HG03159 (cell line): ENCODE measurements around the gene OR2T27.
"Not testable (repeated sequence)": the region's sequence is repeated elsewhere in the genome, so short reads cannot be mapped to it uniquely, and the experiment has no call there.

ENCODE experiments used
- ATAC-seq: cut with Tn5 transposase; IDR thresholded peaks from one replicate; pipeline ENCODE4 v1.9.1; 2021; ENCODE audit warnings: mild to moderate bottlenecking, moderate library complexity; ENCODE audit not compliant: unreplicated experiment

The OR2T27 gene

GRCh38 chr1:248641583-248641982 is 13.7 kb downstream of the OR2T27 start:
- peak; percentile 7 for ATAC-seq

- peak; percentile 50 for ATAC-seq
These were observed 14.4 kb downstream of the OR2T27 start for GRCh38 chr1:248640906-248641305.

GRCh38 chr1:248639652-248640051 is 15.7 kb downstream of the OR2T27 start:
- ATAC-seq, result peak; percentile 27

- ATAC-seq, result not testable (repeated sequence)
These were observed 18.7 kb downstream of the OR2T27 start for GRCh38 chr1:248636612-248637011.

- not testable (repeated sequence) for ATAC-seq
These were observed 20.3 kb downstream of the OR2T27 start, which contains the start of gene OR2T11 for GRCh38 chr1:248634991-248635390. OR2T11 (minus strand) TSS chr1:248635091; CDS start chr1:248627128, 7,963 bp downstream.

- ATAC-seq, result no peak
These were observed 23.8 kb downstream of the OR2T27 start for GRCh38 chr1:248631354-248632008.

GRCh38 chr1:248630551-248630950 is 24.8 kb downstream of the OR2T27 start:
- ATAC-seq, result no peak

GRCh38 chr1:248627971-248628844 is 27.1 kb downstream of the OR2T27 start:
- ATAC-seq, result peak; percentile 87

GRCh38 chr1:248625971-248626370 is 29.4 kb downstream of the OR2T27 start:
- no peak for ATAC-seq

- ATAC-seq, result no peak
These were observed 30.2 kb downstream of the OR2T27 start for GRCh38 chr1:248625166-248625565.

GRCh38 chr1:248622570-248623001 is 32.7 kb downstream of the OR2T27 start:
- peak; percentile 93 for ATAC-seq

GRCh38 chr1:248621770-248622169 is 33.6 kb downstream of the OR2T27 start:
- ATAC-seq, result no peak

GRCh38 chr1:248618878-248619277 is 36.5 kb downstream of the OR2T27 start:
- ATAC-seq, result no peak

GRCh38 chr1:248618119-248618518 is 37.2 kb downstream of the OR2T27 start:
- no peak for ATAC-seq

GRCh38 chr1:248613742-248614141 is 41.6 kb downstream of the OR2T27 start:
- ATAC-seq, result no peak

GRCh38 chr1:248611883-248612414 is 43.4 kb downstream of the OR2T27 start:
- no peak for ATAC-seq

- ATAC-seq, result no peak
These were observed 45.0 kb downstream of the OR2T27 start for GRCh38 chr1:248610301-248610700.
